HuH-7 (cell line): ENCODE results near the gene AGXT.

Source experiments
- DNase-seq: peaks from one replicate; pipeline ENCODE4 v3.0.0; 2011; ENCODE audit warnings: low spot score

Gene AGXT

GRCh38 chr2:240886678-240887609 is 18.3 kb downstream of the AGXT start:
- DNase-seq: no peak

- no peak for DNase-seq
These were observed 19.0 kb downstream of the AGXT start for GRCh38 chr2:240887631-240888030.

GRCh38 chr2:240888130-240888889 is 19.7 kb downstream of the AGXT start:
- no peak for DNase-seq

- DNase-seq: no peak
These were observed 20.4 kb downstream of the AGXT start for GRCh38 chr2:240888890-240889573.

GRCh38 chr2:240889601-240890560 is 21.3 kb downstream of the AGXT start:
- DNase-seq: no peak

- DNase-seq: no peak
These were observed 22.1 kb downstream of the AGXT start for GRCh38 chr2:240890691-240891090.

- DNase-seq: no peak
These were observed 23.1 kb downstream of the AGXT start for GRCh38 chr2:240891492-240892340.

- no peak for DNase-seq
These were observed 23.7 kb downstream of the AGXT start for GRCh38 chr2:240892356-240892755.

- DNase-seq: no peak
These were observed 24.3 kb downstream of the AGXT start for GRCh38 chr2:240892925-240893324.

- DNase-seq: no peak
These were observed 24.8 kb downstream of the AGXT start for GRCh38 chr2:240893363-240893844.

GRCh38 chr2:240894006-240894405 is 25.4 kb downstream of the AGXT start:
- DNase-seq: no peak

GRCh38 chr2:240894836-240895558 is 26.4 kb downstream of the AGXT start:
- no peak for DNase-seq

GRCh38 chr2:240895656-240896388 is 27.2 kb downstream of the AGXT start, which contains the start of gene MAB21L4:
MAB21L4 (minus strand) TSS chr2:240896156; CDS start chr2:240895997, 159 bp downstream.
- no peak for DNase-seq

GRCh38 chr2:240896394-240896793 is 27.8 kb downstream of the AGXT start:
- DNase-seq: no peak

GRCh38 chr2:240896871-240897692 is 28.5 kb downstream of the AGXT start:
- peak; percentile 79 for DNase-seq

- no peak for DNase-seq
These were observed 29.6 kb downstream of the AGXT start for GRCh38 chr2:240898108-240898730.

- peak; percentile 55 for DNase-seq
These were observed 30.3 kb downstream of the AGXT start for GRCh38 chr2:240898731-240899467.
